Measurements from ENCODE around the gene TCF7. TPM values are rescaled to one million over a fixed set of nuclear protein-coding genes. Genes with fewer than 3 reads are reported as not detected.

TCF7 gene
- polyA plus RNA-seq, 3 donors = 1.7 to 4.7 (median 4.1) TPM

DNA sequence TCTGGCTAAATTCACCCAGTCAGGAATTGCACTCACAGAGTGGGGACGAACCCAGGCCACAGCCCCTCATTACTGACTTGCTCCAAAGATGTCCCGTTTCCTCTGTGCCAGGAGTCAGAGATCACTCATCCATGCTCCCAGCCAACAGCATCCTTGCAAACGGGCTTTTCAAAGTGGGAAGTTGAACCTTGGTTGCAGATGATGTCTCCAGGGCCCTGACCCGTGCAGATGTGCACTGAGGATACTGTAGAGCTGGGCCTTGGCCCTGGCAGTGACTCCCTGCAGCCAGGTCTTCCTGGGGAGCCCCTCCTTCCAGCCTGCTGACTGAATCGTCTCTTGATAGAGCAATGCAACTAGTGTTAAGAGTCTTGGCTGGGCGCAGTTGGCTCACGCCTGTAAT is 22.3 kb downstream of the TCF7 start:
- no peak overlapping the region for H3K27ac ChIP-seq (ENCODE audit: low read depth, low read length)
- whole genome bisulfite sequencing, 3 donors = 82 to 86% (median 84%) methylated on average over 7 of the region's 7 CpGs

DNA sequence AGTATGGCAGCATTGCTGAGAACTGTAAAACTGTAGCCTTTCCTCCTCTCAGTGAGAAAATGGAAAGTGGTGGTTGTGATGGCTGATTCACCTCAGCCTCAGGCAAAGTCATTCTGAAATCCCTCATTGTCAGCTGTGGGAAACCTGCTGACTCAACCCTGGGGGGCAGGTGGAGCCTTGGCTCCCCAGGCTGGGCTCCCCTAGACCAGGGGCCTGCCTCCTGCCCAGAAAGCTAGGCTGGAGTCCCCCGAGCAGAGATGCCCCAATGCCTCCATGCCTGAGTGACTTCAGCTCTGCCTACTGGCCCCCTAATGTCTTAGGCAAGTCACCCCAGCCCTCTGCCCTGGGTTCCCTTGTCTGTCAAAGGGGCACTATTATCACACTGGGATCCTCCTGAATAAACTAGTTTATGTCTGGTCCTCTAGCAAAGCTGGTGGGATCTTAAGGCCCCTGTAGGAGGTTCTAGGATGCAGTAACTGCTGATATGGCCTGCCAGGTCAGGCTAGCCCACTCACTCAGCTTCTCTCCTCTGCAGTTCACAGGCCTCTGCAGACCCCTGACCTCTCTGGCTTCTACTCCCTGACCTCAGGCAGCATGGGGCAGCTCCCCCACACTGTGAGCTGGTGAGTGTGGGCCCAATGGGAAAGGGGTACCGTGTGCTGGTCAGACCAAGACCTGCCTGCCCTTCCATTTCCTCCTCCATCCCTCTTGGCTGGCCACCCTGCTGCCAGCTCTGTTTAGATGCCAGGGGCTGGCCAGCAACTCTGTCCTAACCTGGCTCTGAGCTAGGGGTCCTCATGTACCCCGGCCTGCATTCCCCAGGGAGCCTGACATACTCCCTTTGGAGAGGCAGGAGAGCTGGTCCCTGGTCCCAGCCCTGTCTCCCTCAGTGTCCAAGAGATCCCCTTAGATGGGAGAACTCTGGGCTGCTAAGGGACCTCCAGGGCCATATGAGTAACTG is 24.2 kb downstream of the TCF7 start:
- no peak overlapping the region for H3K27ac ChIP-seq (ENCODE audit: low read depth, low read length)
- 89 to 98% (median 96%) methylated on average over 3 of the region's 3 CpGs for WGBS, 3 donors

GRCh38 chr5:134139377-134139851 is 24.9 kb downstream of the TCF7 start:
- 68 to 79% (median 71%) methylated on average over 4 of the region's 4 CpGs for WGBS, 3 donors
- no peak overlapping the region for H3K27ac ChIP-seq (ENCODE audit: low read depth, low read length)

GRCh38 chr5:134139891-134140469 is 25.5 kb downstream of the TCF7 start:
- 89 to 92% (median 91%) methylated on average over 8 of the region's 8 CpGs for WGBS, 3 donors
- H3K27ac ChIP-seq (ENCODE audit: low read depth, low read length) = no peak overlapping the region

- H3K27ac ChIP-seq (ENCODE audit: low read depth, low read length) = no peak overlapping the region
- 27 to 32% (median 31%) methylated on average over 8 of the region's 8 CpGs for WGBS, 3 donors
These were observed 26.2 kb downstream of the TCF7 start for GRCh38 chr5:134140530-134141201.

DNA sequence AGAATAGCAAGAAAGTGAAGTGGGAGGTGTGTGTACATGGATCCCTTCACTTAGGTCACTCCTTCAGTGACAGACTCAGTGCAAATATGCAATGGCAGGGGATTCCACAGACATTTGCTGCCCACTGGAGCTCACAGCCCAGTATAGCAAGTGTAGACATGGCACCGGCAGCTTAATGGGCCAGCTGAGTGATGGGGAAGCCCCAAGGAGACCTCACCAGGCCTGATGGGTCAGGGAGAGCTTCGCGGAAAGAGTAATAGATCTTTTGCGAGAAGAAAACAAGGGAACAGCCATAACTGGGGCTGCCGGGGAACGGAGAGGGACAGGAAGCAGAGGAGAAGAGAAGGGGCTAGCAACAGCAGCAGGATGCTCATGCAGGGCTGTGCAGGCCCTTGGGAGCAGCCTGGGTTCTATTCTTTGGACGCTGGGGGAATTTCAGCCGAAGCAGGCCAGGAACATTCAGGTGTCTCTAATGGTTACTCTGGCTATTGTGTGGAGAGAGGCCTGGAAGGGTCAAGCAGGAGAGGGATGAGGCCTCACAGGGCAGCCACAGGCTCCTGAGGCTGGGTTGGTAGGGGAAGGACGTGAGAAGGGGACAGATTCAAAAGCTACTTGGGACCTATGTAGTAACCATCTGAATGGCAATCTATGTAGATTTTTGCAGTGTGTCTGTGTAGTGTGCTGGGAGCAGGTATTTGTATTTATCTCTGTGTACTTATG is 27.0 kb downstream of the TCF7 start:
- WGBS, 3 donors = 74 to 79% (median 78%) methylated on average over 9 of the region's 9 CpGs
- H3K27ac ChIP-seq (ENCODE audit: low read depth, low read length) = no peak overlapping the region

GRCh38 chr5:134142052-134142451 is 27.6 kb downstream of the TCF7 start:
- 72 to 89% (median 82%) methylated on average over 5 of the region's 5 CpGs for WGBS, 3 donors
- H3K27ac ChIP-seq (ENCODE audit: low read depth, low read length) = no peak overlapping the region

DNA sequence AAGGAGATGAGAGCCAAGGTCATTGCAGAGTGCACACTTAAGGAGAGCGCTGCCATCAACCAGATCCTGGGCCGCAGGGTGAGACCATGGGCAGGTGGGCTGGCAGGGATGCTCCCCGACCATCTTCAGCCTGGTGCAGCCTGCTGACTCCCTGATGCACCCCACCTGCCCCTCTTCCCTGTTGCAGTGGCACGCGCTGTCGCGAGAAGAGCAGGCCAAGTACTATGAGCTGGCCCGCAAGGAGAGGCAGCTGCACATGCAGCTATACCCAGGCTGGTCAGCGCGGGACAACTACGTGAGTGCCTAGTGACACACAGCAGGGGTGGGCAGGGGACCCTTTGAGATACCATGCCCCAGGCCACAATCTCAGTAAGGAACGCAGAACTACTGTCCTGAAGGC is 28.3 kb downstream of the TCF7 start:
- WGBS, 3 donors = 93 to 97% (median 94%) methylated on average over 12 of the region's 12 CpGs
- no peak overlapping the region for H3K27ac ChIP-seq (ENCODE audit: low read depth, low read length)

- H3K27ac ChIP-seq (ENCODE audit: low read depth, low read length) = no peak overlapping the region
- 85 to 99% (median 98%) methylated on average over 5 of the region's 5 CpGs for WGBS, 3 donors
These were observed 28.9 kb downstream of the TCF7 start for GRCh38 chr5:134143431-134143830.

- 93 to 97% (median 95%) methylated on average over 10 of the region's 10 CpGs for WGBS, 3 donors
These were observed 29.8 kb downstream of the TCF7 start for GRCh38 chr5:134143944-134144941.

DNA sequence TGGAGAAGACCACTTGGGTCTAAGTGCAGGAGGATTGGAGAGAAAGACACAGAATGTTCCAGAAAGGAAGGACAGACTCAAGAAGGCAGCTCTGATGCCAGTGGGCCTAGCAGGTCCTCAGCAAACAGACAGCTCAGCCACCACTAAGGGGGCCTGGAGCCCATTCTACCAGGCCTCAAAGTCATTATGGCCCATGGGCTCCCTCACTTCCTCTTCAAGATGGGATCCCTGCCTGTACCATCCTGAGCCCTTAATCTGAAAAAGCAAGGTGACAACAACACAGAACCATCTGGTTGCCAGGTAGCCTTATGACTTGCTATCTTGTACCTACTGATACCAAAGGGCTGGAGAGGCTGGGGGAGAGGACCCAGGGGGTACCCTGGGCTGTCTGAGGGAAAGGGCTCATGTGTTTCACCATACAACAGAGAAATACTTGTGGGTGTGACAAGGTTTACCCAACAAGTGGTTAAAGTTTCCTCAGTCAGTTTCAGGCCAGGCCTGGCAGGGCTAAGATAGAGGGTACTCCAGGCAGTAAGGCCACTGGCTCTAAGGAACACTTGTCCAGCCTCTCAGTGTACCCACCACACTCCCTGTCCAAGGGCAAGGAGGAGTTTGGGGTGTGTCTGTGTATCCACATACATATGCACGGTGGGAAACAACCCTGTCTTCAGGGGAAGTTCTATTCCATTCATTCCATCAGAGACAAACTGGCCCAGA is 30.7 kb downstream of the TCF7 start:
- no peak overlapping the region for H3K27ac ChIP-seq (ENCODE audit: low read depth, low read length)
- 59 to 60% (median 59%) methylated on average over 1 of the region's 1 CpG for WGBS, 3 donors

More at GRCh38 chr5:134143944-134144941, 29.8 kb downstream of the TCF7 start:
- H3K27ac ChIP-seq (ENCODE audit: low read depth, low read length) = no peak overlapping the region

GRCh38 chr5:134145779-134146581 is 31.5 kb downstream of the TCF7 start:
- WGBS, 3 donors = 89 to 90% (median 89%) methylated on average over 13 of the region's 13 CpGs
- H3K27ac ChIP-seq (ENCODE audit: low read depth, low read length) = no peak overlapping the region

GRCh38 chr5:134146651-134147518 is 32.4 kb downstream of the TCF7 start:
- no peak overlapping the region for H3K27ac ChIP-seq (ENCODE audit: low read depth, low read length)
- 80 to 89% (median 85%) methylated on average over 4 of the region's 4 CpGs for WGBS, 3 donors

DNA sequence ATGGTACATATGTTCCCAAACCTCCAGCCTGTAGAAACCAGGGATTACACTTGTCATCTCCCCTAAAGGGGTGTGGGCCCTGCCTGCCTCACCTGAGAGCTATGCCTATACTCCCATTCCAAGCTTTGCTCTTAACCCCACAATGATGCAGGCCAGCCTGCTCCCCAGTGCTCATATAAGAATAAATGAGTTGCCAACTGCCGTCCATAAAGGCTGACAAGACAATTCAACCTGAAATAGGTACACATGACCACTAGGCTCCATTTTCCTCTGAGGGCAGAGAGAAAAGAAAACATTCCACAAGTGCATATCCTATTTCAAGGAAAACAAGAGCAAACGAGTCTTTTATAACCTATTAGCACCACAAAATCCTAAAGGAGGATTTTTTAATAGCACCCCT is 33.8 kb downstream of the TCF7 start:
- 52 to 63% (median 53%) methylated on average over 2 of the region's 2 CpGs for WGBS, 3 donors
- no peak overlapping the region for H3K27ac ChIP-seq (ENCODE audit: low read depth, low read length)

DNA sequence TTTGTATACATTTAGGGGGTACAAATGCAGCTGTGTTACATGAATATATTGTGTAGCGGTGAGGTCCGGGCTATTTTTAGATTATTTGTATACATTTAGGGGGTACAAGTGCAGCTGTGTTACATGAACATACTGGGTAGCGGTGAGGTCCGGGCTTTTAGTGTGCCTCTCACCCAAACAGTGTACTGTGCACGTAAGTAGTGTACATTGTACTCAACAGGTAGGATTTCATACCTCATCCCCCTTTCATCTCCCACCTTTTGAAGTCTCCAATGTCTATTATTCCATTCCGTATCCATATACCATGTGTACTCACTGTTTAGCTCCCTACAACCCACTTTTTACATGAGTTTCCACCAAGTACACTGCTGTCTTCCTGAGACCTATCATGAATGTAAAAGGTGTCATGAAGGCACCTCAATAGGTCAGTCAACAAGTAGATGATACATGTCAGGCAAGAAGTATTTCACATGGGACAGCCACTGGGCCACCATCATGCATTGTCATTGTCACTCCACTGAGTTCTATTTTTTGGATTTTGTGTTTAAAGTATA is 34.6 kb downstream of the TCF7 start:
- WGBS, 3 donors = 87 to 94% (median 90%) methylated on average over 6 of the region's 6 CpGs
- no peak overlapping the region for H3K27ac ChIP-seq (ENCODE audit: low read depth, low read length)
